ENCODE results near the gene SNX13.

Gene SNX13

DNA sequence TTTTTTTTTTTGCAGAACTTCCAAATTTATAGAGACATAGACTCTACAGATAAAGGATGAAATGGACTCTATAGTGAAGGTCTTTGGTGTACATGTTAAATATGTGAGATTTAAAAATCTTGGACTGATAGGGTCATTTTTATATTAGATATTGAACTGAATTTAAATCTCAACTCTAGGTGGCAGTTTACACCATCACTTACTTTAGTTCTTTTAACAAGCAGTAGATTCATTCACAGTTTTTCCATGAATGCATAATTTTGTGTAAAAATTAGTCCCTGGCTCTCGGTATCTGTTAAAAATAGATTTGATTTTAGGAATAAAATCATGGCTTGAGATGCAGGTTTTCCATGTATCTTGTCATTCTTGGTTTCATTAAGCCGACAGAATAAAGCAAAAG, 31.1 kb upstream of the SNX13 start:
- Histone ChIP-seq H3K4me1 (ENCODE audit: insufficient read depth, low read length, severe bottlenecking) (no peaks in the 10 kb centered on the region), H3K9me3 (ENCODE audit: low read length) (no peaks in the 10 kb centered on the region), H3K36me3 (ENCODE audit: insufficient read depth, low read length) (no peaks in the 10 kb centered on the region), H3K9me2 (ENCODE audit: low read depth, low read length) (no peaks in the 10 kb centered on the region), H3K27me3 (ENCODE audit: insufficient read depth, low read length) (no peaks in the 10 kb centered on the region), H3K27ac (ENCODE audit: low read depth, low read length, poor library complexity, severe bottlenecking) (no peak overlapping the region), H3K79me2 (ENCODE audit: insufficient read depth, low read length) (no peaks in the 10 kb centered on the region), H3F3A (ENCODE audit: insufficient read depth, low read length) (no peaks in the 10 kb centered on the region), H3K9ac (ENCODE audit: low read length) (no peak overlapping the region), H4K20me1 (ENCODE audit: insufficient read depth, low read length) (no peaks in the 10 kb centered on the region), H2AFZ (ENCODE audit: low read length) (no peak overlapping the region), H3K4me2 (ENCODE audit: low read length) (no peak overlapping the region), H3K4me3 (ENCODE audit: low read depth, low read length, poor library complexity, severe bottlenecking) (no peak overlapping the region)
- TF ChIP-seq, protein P1, sequence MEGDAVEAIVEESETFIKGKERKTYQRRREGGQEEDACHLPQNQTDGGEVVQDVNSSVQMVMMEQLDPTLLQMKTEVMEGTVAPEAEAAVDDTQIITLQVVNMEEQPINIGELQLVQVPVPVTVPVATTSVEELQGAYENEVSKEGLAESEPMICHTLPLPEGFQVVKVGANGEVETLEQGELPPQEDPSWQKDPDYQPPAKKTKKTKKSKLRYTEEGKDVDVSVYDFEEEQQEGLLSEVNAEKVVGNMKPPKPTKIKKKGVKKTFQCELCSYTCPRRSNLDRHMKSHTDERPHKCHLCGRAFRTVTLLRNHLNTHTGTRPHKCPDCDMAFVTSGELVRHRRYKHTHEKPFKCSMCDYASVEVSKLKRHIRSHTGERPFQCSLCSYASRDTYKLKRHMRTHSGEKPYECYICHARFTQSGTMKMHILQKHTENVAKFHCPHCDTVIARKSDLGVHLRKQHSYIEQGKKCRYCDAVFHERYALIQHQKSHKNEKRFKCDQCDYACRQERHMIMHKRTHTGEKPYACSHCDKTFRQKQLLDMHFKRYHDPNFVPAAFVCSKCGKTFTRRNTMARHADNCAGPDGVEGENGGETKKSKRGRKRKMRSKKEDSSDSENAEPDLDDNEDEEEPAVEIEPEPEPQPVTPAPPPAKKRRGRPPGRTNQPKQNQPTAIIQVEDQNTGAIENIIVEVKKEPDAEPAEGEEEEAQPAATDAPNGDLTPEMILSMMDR (IDR thresholded peaks at IDR 0.05; ENCODE audit: low read length), result peak; percentile 35; the same call in 1 of the 2 replicates
- TF ChIP-seq EZH2 (IDR thresholded peaks at IDR 0.05; ENCODE audit: borderline replicate concordance, low read length), result no peak

DNA sequence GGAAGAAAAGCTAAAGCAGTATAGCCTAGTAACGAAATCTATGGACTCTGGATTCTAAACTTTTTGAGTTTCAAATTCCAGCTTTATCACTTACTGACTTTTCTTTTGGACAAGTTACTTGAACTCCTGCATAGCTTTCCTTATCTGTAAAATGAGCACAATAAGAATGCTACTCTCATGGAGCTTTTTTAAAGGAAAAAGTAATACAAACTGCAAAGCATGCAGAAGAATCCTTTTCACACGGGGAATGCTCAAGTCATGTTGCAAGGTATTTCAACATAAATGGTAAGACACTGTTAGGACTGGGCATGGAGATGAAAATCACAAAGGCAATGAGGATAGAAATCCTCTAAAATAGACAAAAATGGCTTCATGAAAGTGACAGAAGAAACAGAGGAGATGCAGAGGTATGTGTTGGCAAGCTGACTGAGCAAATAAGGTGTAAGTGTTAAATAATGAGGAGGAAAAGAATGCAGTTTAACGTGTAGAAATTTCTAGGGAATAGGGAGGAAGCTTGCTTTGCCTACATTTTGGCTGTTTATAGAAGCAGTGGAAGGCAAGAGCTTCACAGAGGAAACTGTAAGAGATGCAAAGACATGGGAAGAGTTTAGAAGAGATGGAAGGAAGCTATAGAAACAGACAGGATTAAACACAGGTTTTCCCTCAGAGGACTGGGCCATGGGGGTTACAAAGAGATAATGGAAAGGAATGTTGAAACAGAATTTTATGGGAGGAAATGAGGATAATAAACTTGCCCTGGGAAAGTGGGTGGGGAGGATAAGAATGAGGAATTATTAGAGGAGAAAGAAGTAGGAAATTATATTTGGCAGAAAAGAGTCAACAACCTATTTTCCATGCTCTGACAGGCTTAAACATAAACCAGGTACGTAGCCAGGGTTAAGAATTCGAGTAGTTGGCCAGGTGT, 28.8 kb upstream of the SNX13 start:
- no peaks in the 10 kb centered on the region for H3K27me3 ChIP-seq (ENCODE audit: insufficient read depth, low read length)
- H3K9me3 ChIP-seq (ENCODE audit: low read length), result no peaks in the 10 kb centered on the region
- TF ChIP-seq, protein P1 (IDR thresholded peaks at IDR 0.05; ENCODE audit: low read length), result no peak
- no peak for TF ChIP-seq EZH2 (IDR thresholded peaks at IDR 0.05; ENCODE audit: borderline replicate concordance, low read length)
- H3F3A ChIP-seq (ENCODE audit: insufficient read depth, low read length), result no peaks in the 10 kb centered on the region
- H3K9me2 ChIP-seq (ENCODE audit: low read depth, low read length), result no peaks in the 10 kb centered on the region
- H3K27ac ChIP-seq (ENCODE audit: low read depth, low read length, poor library complexity, severe bottlenecking), result no peak overlapping the region
- H3K9ac ChIP-seq (ENCODE audit: low read length), result no peak overlapping the region
- H3K79me2 ChIP-seq (ENCODE audit: insufficient read depth, low read length), result no peaks in the 10 kb centered on the region
- no peaks in the 10 kb centered on the region for H3K36me3 ChIP-seq (ENCODE audit: insufficient read depth, low read length)
- H3K4me1 ChIP-seq (ENCODE audit: insufficient read depth, low read length, severe bottlenecking), result no peaks in the 10 kb centered on the region
- no peak overlapping the region for H2AFZ ChIP-seq (ENCODE audit: low read length)
- H3K4me2 ChIP-seq (ENCODE audit: low read length), result no peak overlapping the region
- no peak overlapping the region for H3K4me3 ChIP-seq (ENCODE audit: low read depth, low read length, poor library complexity, severe bottlenecking)
- H4K20me1 ChIP-seq (ENCODE audit: insufficient read depth, low read length), result no peaks in the 10 kb centered on the region

DNA sequence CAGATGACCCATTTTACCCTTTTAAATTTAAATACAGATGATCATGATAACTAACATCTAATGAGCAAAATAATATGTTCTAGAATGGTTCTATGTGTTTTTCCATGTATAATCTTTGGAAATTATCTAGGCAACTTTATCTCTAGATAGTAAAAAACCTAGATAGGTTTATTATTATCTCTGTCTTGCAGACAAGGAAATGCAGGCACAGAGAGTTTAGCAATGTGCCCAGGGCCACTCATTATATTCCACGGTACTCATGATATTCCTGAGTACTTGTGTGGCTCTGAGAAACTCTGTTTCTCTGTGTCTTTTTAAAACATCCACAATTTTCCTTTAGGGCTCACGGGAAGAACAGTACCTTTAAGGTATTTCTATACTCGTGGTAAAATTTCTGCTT, 26.4 kb upstream of the SNX13 start:
- no peaks in the 10 kb centered on the region for H3K9me3 ChIP-seq (ENCODE audit: low read length)
- no peaks in the 10 kb centered on the region for H3K4me1 ChIP-seq (ENCODE audit: insufficient read depth, low read length, severe bottlenecking)
- no peaks in the 10 kb centered on the region for H3K27me3 ChIP-seq (ENCODE audit: insufficient read depth, low read length)

More for the DNA sequence above, 26.4 kb upstream of the SNX13 start:
- H3K4me3 ChIP-seq (ENCODE audit: low read depth, low read length, poor library complexity, severe bottlenecking), result no peak overlapping the region
- H3K9ac ChIP-seq (ENCODE audit: low read length), result no peak overlapping the region
- no peaks in the 10 kb centered on the region for H3K79me2 ChIP-seq (ENCODE audit: insufficient read depth, low read length)
- no peaks in the 10 kb centered on the region for H3F3A ChIP-seq (ENCODE audit: insufficient read depth, low read length)
- H3K4me2 ChIP-seq (ENCODE audit: low read length), result no peak overlapping the region
- no peaks in the 10 kb centered on the region for H3K9me2 ChIP-seq (ENCODE audit: low read depth, low read length)
- H4K20me1 ChIP-seq (ENCODE audit: insufficient read depth, low read length), result no peaks in the 10 kb centered on the region
- no peak overlapping the region for H2AFZ ChIP-seq (ENCODE audit: low read length)
- TF ChIP-seq, protein P1 (IDR thresholded peaks at IDR 0.05; ENCODE audit: low read length), result no peak
- no peak for TF ChIP-seq EZH2 (IDR thresholded peaks at IDR 0.05; ENCODE audit: borderline replicate concordance, low read length)
- H3K36me3 ChIP-seq (ENCODE audit: insufficient read depth, low read length), result no peaks in the 10 kb centered on the region
- no peak overlapping the region for H3K27ac ChIP-seq (ENCODE audit: low read depth, low read length, poor library complexity, severe bottlenecking)

Data from OCI-LY1 (cell line).